CD4-positive, alpha-beta memory T cell (primary cell): ENCODE measurements around the gene SYT17. TPM values are rescaled to one million over a fixed set of nuclear protein-coding genes. Genes with fewer than 3 reads are reported as not detected.

ENCODE experiments used
- CTCF ChIA-PET: fragments of 350-600 bp; sonication (Branson Sonifier 250); formaldehyde crosslinking; loops from one replicate; lab custom pipeline; 2021; ENCODE audit warnings: inconsistent platforms; ENCODE audit not compliant: partially characterized antibody; lab: Charles Lee
- POLR2A ChIA-PET: fragments of 350-600 bp; sonication (Branson Sonifier 250); formaldehyde crosslinking; loops from one replicate; lab custom pipeline; 2021; ENCODE audit not compliant: partially characterized antibody; lab: Charles Lee
- DNase-seq, 5 donors: peaks; one replicate each; pipeline versions ENCODE4 v3.0.0 to v3.0.0-alpha.2; 2020 to 2022; ENCODE audit warnings: mixed read lengths in 1 of 5
- H3K27ac ChIP-seq: one replicate; pipeline ENCODE4 v1.7.0; 2013; ENCODE audit warnings: low read depth, low read length
- H3K27me3 ChIP-seq: 2 replicates; pipeline ENCODE4 v1.7.0; 2013; ENCODE audit warnings: mild to moderate bottlenecking, low read length, moderate library complexity; ENCODE audit not compliant: insufficient read depth
- H3K36me3 ChIP-seq: 2 replicates; pipeline ENCODE4 v1.7.0; 2013; ENCODE audit warnings: mild to moderate bottlenecking, low read length, moderate library complexity; ENCODE audit not compliant: insufficient read depth
- H3K4me1 ChIP-seq: 2 replicates; pipeline ENCODE4 v1.7.0; 2013; ENCODE audit warnings: mild to moderate bottlenecking, low read length, moderate library complexity; ENCODE audit not compliant: insufficient read depth
- H3K4me3 ChIP-seq, 2 donors: one replicate each; pipeline ENCODE4 v1.7.0; 2013; ENCODE audit warnings: low read length in 2 of 2, mild to moderate bottlenecking in 1 of 2
- H3K9me3 ChIP-seq, 2 donors: one replicate each; pipeline ENCODE4 v1.7.0; 2013; ENCODE audit warnings: low read length in 2 of 2, control low read depth in 1 of 2; ENCODE audit not compliant: control insufficient read depth in 1 of 2
- H3K27ac Mint-ChIP-seq, 7 donors: one replicate each; pipeline ENCODE4 v1.8.0; 2020 to 2021; ENCODE audit warnings: mixed read lengths in 7 of 7, mild to moderate bottlenecking in 6 of 7, inconsistent platforms in 3 of 7, moderate library complexity in 3 of 7
- H3K27me3 Mint-ChIP-seq, 2 donors: one replicate each; pipeline ENCODE4 v1.8.0; 2020 to 2021; ENCODE audit warnings: mixed read lengths in 2 of 2
- H3K36me3 Mint-ChIP-seq, 2 donors: one replicate each; pipeline ENCODE4 v1.8.0; 2020 to 2021; ENCODE audit warnings: mixed read lengths in 2 of 2, inconsistent platforms in 1 of 2, mild to moderate bottlenecking in 1 of 2
- H3K4me1 Mint-ChIP-seq, 4 donors: one replicate each; pipeline ENCODE4 v1.8.0; 2020 to 2021; ENCODE audit warnings: mixed read lengths in 4 of 4, mild to moderate bottlenecking in 1 of 4
- H3K4me3 Mint-ChIP-seq, 8 donors: one replicate each; pipeline ENCODE4 v1.8.0; 2020 to 2021; ENCODE audit warnings: mixed read lengths in 8 of 8, mild to moderate bottlenecking in 7 of 8, moderate library complexity in 6 of 8, inconsistent platforms in 3 of 8
- H3K9me3 Mint-ChIP-seq, 8 donors: one replicate each; pipeline ENCODE4 v1.8.0; 2020 to 2021; ENCODE audit warnings: mixed read lengths in 8 of 8, mild to moderate bottlenecking in 5 of 8, inconsistent platforms in 3 of 8, moderate library complexity in 1 of 8
- intact Hi-C: fragments of 100-400 bp; cut with micrococcal nuclease; formaldehyde crosslinking; loops from one replicate; pipeline ENCODE4 v1.15.1; 2023
- polyA plus RNA-seq, 2 donors: library from polyadenylated mRNA; unstranded; fragments of 300-500 nt; fragmentation: Illumina TruSeq; gene quantifications; one replicate each; pipeline ENCODE4 v1.2.3, GENCODE V29; 2021
- total RNA-seq, 2 experiments: library from RNA; stranded (reverse); gene quantifications; one replicate each; pipeline ENCODE4 v1.2.3, GENCODE V29; 2021

SYT17 gene
- total and polyA plus RNA-seq, 4 experiments from 2014 or later = not detected

DNA sequence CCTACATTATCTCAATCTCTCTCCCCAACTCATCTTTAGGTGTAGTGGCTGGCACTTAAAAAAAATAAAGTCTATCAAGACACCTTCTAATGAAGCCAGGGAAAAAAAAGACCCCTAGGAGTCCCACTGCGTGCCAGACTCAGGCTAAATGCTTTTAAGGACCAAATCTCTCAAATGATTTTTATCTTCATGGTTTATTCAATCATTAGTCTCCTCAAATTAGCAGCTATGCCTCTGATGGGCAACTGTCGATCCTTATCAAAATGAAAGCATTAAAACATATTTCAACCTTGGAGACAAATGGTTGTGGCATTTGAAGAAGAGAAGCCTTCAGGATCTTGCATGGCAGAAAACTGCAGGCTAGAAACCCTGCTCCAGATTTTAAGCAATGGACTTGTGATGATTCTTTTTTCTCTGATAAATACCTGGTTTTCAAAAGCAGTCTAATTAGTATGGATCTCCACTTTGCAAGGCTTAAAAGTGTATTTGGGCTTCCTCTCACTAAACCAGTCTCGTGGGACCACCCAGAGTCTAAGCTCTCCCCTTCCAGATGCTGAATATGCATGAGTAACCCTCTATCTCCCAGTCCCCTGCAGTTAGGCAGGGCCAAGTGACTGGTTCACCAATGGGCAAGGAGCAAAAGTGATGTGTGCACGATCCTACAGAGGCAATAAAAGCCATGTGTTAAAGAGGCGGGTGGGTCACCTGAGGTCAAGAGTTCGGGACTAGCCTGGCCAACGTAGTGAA, 39.4 kb upstream of the SYT17 start:
- DNase-seq = no peak
- Mint-ChIP-seq H3K27me3 (peaks cover 0 to 2% of the 10 kb centered on the region in 2 donors), H3K4me3 (no peak overlapping the region), H3K4me1 (peaks cover 6 to 13% (median 10%) of the 10 kb centered on the region in 4 donors), H3K9me3 (peaks cover 0 to 5% (median 0%) of the 10 kb centered on the region in 8 donors), H3K27ac (no peak overlapping the region), H3K36me3 (no peaks in the 10 kb centered on the region)
- H3K36me3 ChIP-seq = no peaks in the 10 kb centered on the region
- intact Hi-C loops = no loop called here
- no peaks in the 10 kb centered on the region for H3K9me3 ChIP-seq
- CTCF ChIA-PET = no interaction called here
- POLR2A ChIA-PET = no interaction called here
- peaks cover 4% of the 10 kb centered on the region for H3K4me1 ChIP-seq
- no peak overlapping the region for H3K27ac ChIP-seq
- no peak overlapping the region for H3K4me3 ChIP-seq
- no peaks in the 10 kb centered on the region for H3K27me3 ChIP-seq

DNA sequence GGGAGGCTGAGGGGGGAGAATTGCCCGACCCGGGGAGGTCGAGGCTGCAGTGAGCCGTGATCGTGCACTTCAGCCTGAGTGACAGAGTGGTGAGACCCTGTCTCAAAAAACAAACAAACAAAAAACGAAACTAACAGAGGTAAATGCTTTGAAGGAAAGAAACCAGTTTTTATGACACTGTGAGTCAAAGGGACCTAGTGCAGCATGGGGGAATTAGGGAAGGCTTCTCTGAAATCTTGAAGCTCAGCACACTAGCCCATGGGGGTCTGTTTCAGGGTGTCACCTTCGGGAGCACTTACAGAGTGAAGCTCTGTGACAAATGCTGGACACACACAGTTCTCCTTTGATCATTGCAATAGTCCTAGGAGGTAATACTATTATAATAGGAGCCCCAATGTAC, 37.7 kb upstream of the SYT17 start:
- peak overlapping the region in 1 of 7 donors; percentile 18 for H3K27ac Mint-ChIP-seq
- DNase-seq = no peak
- H3K9me3 ChIP-seq = no peaks in the 10 kb centered on the region
- H3K4me3 Mint-ChIP-seq = peak overlapping the region in 1 of 8 donors; percentile 2
- no peak overlapping the region for H3K4me3 ChIP-seq
- H3K27ac ChIP-seq = no peak overlapping the region
- ChIA-PET CTCF (no interaction called here), POLR2A (no interaction called here)
- H3K27me3 Mint-ChIP-seq = peaks cover 0 to 2% of the 10 kb centered on the region in 2 donors
- H3K36me3 Mint-ChIP-seq = no peaks in the 10 kb centered on the region
- H3K4me1 ChIP-seq = peaks cover 4% of the 10 kb centered on the region
- peaks cover 6 to 13% (median 10%) of the 10 kb centered on the region in 4 donors for H3K4me1 Mint-ChIP-seq
- H3K36me3 ChIP-seq = no peaks in the 10 kb centered on the region
- no peaks in the 10 kb centered on the region for H3K27me3 ChIP-seq
- intact Hi-C loops = no loop called here
- peaks cover 0 to 5% (median 0%) of the 10 kb centered on the region in 8 donors for H3K9me3 Mint-ChIP-seq

DNA sequence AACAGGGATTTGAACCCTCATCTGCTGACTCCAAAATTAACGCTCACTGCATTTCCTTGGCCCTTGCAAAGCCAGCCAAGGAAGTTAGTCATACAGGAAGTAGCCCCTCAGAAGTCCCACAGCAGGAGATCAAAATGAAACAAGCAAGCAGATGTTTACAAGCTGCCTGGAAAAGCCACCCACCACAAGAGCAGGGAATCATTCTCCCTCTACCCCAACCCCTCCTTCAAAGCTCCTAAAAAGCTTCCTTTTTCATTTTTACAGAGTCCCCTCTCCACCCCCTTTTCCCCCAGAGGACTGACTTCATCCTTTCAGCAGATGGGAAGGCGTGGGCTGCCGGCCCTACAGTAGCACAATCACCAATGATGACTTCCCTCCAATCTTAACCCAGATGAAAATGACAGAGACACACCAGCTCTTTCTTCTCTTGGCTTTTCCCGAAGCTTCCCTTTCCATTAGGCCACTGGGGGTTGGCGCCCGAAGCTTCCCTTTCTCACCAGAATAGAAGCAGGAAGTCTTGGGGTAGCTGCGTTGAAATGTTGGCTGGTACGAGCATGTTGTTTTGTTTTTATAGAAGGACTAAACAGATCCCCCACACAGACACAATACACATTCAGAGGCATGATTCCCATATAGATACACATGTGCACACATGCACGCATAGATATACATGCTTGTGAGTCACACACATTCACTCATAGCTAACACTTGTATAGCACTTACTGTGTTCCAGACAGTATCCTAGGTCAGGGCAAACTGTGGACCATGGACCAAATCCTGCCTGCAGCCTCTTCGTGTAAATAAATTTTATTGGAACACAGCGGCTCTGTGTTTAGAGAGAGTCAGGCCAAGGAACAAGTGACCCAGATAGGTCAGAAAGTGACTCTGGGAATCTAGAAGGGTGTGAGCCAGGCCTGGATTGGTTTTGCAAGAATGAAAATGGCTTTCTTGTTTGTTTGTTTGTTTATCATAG, 36.9 kb upstream of the SYT17 start:
- H3K27ac ChIP-seq = no peak overlapping the region
- Mint-ChIP-seq H3K4me3 (peak overlapping the region in 3 of 8 donors; percentile 2 to 9 (median 3)), H3K27ac (peak overlapping the region in 2 of 7 donors; percentile 0 to 18), H3K27me3 (peaks cover 0 to 2% of the 10 kb centered on the region in 2 donors), H3K9me3 (peaks cover 0 to 3% (median 0%) of the 10 kb centered on the region in 8 donors), H3K36me3 (no peaks in the 10 kb centered on the region), H3K4me1 (peaks cover 6 to 13% (median 10%) of the 10 kb centered on the region in 4 donors)
- ChIA-PET CTCF (no interaction called here), POLR2A (no interaction called here)
- peaks cover 4% of the 10 kb centered on the region for H3K4me1 ChIP-seq
- H3K27me3 ChIP-seq = no peaks in the 10 kb centered on the region
- H3K36me3 ChIP-seq = no peaks in the 10 kb centered on the region
- H3K9me3 ChIP-seq = no peaks in the 10 kb centered on the region
- no peak for DNase-seq
- intact Hi-C loops = no loop called here
- H3K4me3 ChIP-seq = no peak overlapping the region

GRCh38 chr16:19131825-19132218, 36.2 kb upstream of the SYT17 start:
- no peak for DNase-seq
- H3K27me3 Mint-ChIP-seq = peaks cover 0 to 2% of the 10 kb centered on the region in 2 donors
- H3K36me3 Mint-ChIP-seq = no peaks in the 10 kb centered on the region
- CTCF ChIA-PET = no interaction called here
- Histone ChIP-seq H3K27me3 (no peaks in the 10 kb centered on the region), H3K4me3 (no peak overlapping the region), H3K27ac (no peak overlapping the region), H3K4me1 (peaks cover 4% of the 10 kb centered on the region), H3K9me3 (no peaks in the 10 kb centered on the region), H3K36me3 (no peaks in the 10 kb centered on the region)
- POLR2A ChIA-PET = no interaction called here
- H3K4me1 Mint-ChIP-seq = peaks cover 6 to 13% (median 10%) of the 10 kb centered on the region in 4 donors
- peaks cover 0 to 3% (median 0%) of the 10 kb centered on the region in 8 donors for H3K9me3 Mint-ChIP-seq
- intact Hi-C loops = no loop called here
- no peak overlapping the region for H3K27ac Mint-ChIP-seq
- H3K4me3 Mint-ChIP-seq = no peak overlapping the region

- H3K4me3 Mint-ChIP-seq = no peak overlapping the region
- H3K36me3 Mint-ChIP-seq = no peaks in the 10 kb centered on the region
- no peak for DNase-seq
- CTCF ChIA-PET = no interaction called here
- POLR2A ChIA-PET = no interaction called here
- peaks cover 6 to 13% (median 9%) of the 10 kb centered on the region in 4 donors for H3K4me1 Mint-ChIP-seq
- H3K4me3 ChIP-seq = no peak overlapping the region
- peaks cover 4% of the 10 kb centered on the region for H3K4me1 ChIP-seq
- no peak overlapping the region for H3K27ac Mint-ChIP-seq
- H3K27ac ChIP-seq = no peak overlapping the region
- peaks cover 0 to 3% (median 0%) of the 10 kb centered on the region in 8 donors for H3K9me3 Mint-ChIP-seq
- no peaks in the 10 kb centered on the region for H3K36me3 ChIP-seq
- no peaks in the 10 kb centered on the region for H3K27me3 ChIP-seq
- intact Hi-C loops = no loop called here
- H3K9me3 ChIP-seq = no peaks in the 10 kb centered on the region
- H3K27me3 Mint-ChIP-seq = peaks cover 0 to 2% of the 10 kb centered on the region in 2 donors
Observed at GRCh38 chr16:19132255-19132654, 35.8 kb upstream of the SYT17 start.

- Histone ChIP-seq H3K36me3 (no peaks in the 10 kb centered on the region), H3K27me3 (no peaks in the 10 kb centered on the region), H3K4me1 (no peaks in the 10 kb centered on the region), H3K27ac (no peak overlapping the region), H3K4me3 (no peak overlapping the region), H3K9me3 (no peaks in the 10 kb centered on the region)
- ChIA-PET POLR2A (no interaction called here), CTCF (no interaction called here)
- Mint-ChIP-seq H3K27me3 (peaks cover 0 to 2% of the 10 kb centered on the region in 2 donors), H3K4me1 (peaks cover 5 to 13% (median 7%) of the 10 kb centered on the region in 4 donors), H3K4me3 (no peak overlapping the region), H3K36me3 (no peaks in the 10 kb centered on the region), H3K27ac (no peak overlapping the region), H3K9me3 (peaks cover 0 to 3% (median 0%) of the 10 kb centered on the region in 8 donors)
- intact Hi-C loops = no loop called here
- DNase-seq = no peak
Observed at GRCh38 chr16:19132898-19133297, 35.1 kb upstream of the SYT17 start.

GRCh38 chr16:19133600-19133999, 34.4 kb upstream of the SYT17 start:
- Mint-ChIP-seq H3K27me3 (peaks cover 0 to 3% of the 10 kb centered on the region in 2 donors), H3K36me3 (no peaks in the 10 kb centered on the region), H3K9me3 (peaks cover 0 to 3% (median 0%) of the 10 kb centered on the region in 8 donors), H3K4me1 (peaks cover 5 to 13% (median 7%) of the 10 kb centered on the region in 4 donors), H3K4me3 (no peak overlapping the region), H3K27ac (no peak overlapping the region)
- no peaks in the 10 kb centered on the region for H3K36me3 ChIP-seq
- no peaks in the 10 kb centered on the region for H3K9me3 ChIP-seq
- no peaks in the 10 kb centered on the region for H3K27me3 ChIP-seq
- CTCF ChIA-PET = no interaction called here
- POLR2A ChIA-PET = no interaction called here
- no peak overlapping the region for H3K27ac ChIP-seq
- DNase-seq = no peak
- no peak overlapping the region for H3K4me3 ChIP-seq
- intact Hi-C loops = no loop called here
- H3K4me1 ChIP-seq = no peaks in the 10 kb centered on the region
